Right lobe of liver (tissue), 6 donors: Measurements from ENCODE around the gene MYF6. TPM values are rescaled to one million over a fixed set of nuclear protein-coding genes. Genes with fewer than 3 reads are reported as not detected.

Experiments used
- ATAC-seq, 4 donors: fragments of 200-7000 bp; cut with Tn5 transposase; one replicate each; pipeline ENCODE4 v1.9.1; 2020; ENCODE audit warnings: mild to moderate bottlenecking in 4 of 4, moderate library complexity in 4 of 4
- DNase-seq, 3 donors: peaks; one replicate each; pipeline ENCODE4 v3.0.0-alpha.2; 2020
- H3K27ac ChIP-seq, 3 donors: fragments of 200-600 bp; one replicate each; pipeline ENCODE4 v1.8.0; 2022
- H3K27me3 ChIP-seq, 2 donors: fragments of 200-600 bp; one replicate each; pipeline ENCODE4 v1.8.0; 2022
- H3K36me3 ChIP-seq, 4 donors: fragments of 200-600 bp; sonication (generic) in 1 of 4; one replicate each; pipeline versions ENCODE4 v1.5.1 to v1.8.0; 2017 to 2022; ENCODE audit warnings: control low read depth in 1 of 4
- H3K4me1 ChIP-seq, 4 donors: fragments of 200-600 bp; sonication (generic) in 1 of 4; one replicate each; pipeline versions ENCODE4 v1.5.1 to v1.8.0; 2017 to 2022; ENCODE audit warnings: control low read depth in 1 of 4
- H3K4me3 ChIP-seq, 3 donors: fragments of 200-600 bp; one replicate each; pipeline ENCODE4 v1.8.0; 2022
- H3K9me3 ChIP-seq, 4 donors: fragments of 200-600 bp; sonication (generic) in 1 of 4; one replicate each; pipeline versions ENCODE4 v1.5.1 to v1.8.0; 2017 to 2022; ENCODE audit warnings: control low read depth in 1 of 4
- POLR2A ChIP-seq: fragments of 450-650 bp; IDR thresholded peaks from one replicate; pipeline ENCODE4 v1.6.1; 2017; ENCODE audit warnings: antibody characterized with exemption, mild to moderate bottlenecking
- WGBS: methylation state at CpG from one replicate; pipeline ENCODE4 v1.1.6; 2018; ENCODE audit warnings: low coverage, low lambda C conversion rate; ENCODE audit not compliant: insufficient coverage; ENCODE audit errors: missing lambda C conversion rate; 5-methylcytosine and 5-hydroxymethylcytosine counted together
- intact Hi-C, 2 donors: fragments of 100-400 bp; cut with DNase I; formaldehyde crosslinking; loops; one replicate each; pipeline versions ENCODE4 v1.11.2 to v1.14.1; 2022
- total RNA-seq, 6 experiments: library from RNA; depleted of rRNA in 2 of 6; stranded (reverse); fragments of >200 nt in 2 of 6; fragmentation: NEBNext Ultra II Directional in 3 of 6; extraction: Animal tissue kit (Norgen Biotek cat#: 25700) in 3 of 6; gene quantifications; one replicate each; pipeline versions ENCODE4 v1.1.0 to v1.2.4, GENCODE V29; 2016 to 2023
- TF ChIP-seq, protein P1 (sequence below), 4 donors: fragments of 200-600 bp in 3 of 4; fragments of 450-650 bp in 1 of 4; IDR thresholded peaks; one replicate each; pipeline versions ENCODE4 v1.5.1 to v1.8.0; 2016 to 2022; ENCODE audit warnings: antibody characterized with exemption in 4 of 4, mild to moderate bottlenecking in 2 of 4
- donor health status: DM: no; HTN: yes; CAD: no.
- donor health status: DM: no; HTN: no; CAD: no.
- donor health status: DM: no; HTN: no; CAD: no.
- donor health status: DM: no; HTN: yes; CAD: no.
- donor health status: DM: no; HTN: yes; CAD: no.

The MYF6 gene
- total RNA-seq, 6 experiments from 2014 or later, result 0.18 to 2.2 TPM; not detected in 4

DNA sequence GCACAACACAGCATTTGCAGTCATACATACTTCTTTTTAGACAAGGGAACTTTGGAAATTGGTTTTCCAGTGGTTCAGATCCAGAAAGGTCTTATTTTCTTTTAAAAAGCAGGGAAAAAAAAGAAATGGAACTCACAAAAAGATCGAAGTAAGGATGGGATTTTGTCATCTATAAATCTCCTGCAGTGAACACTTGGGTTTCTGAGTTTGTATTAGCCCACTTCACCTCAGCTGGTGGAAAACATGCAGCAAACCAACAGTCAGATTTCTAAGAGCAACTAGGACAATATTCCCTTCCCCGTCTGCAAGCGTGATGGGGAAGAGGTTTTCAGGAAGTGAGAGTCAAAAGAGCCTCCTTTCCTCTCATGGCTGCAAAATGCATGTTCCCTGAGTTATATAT, 13.9 kb downstream of the MYF6 start:
- TF ChIP-seq, protein P1, sequence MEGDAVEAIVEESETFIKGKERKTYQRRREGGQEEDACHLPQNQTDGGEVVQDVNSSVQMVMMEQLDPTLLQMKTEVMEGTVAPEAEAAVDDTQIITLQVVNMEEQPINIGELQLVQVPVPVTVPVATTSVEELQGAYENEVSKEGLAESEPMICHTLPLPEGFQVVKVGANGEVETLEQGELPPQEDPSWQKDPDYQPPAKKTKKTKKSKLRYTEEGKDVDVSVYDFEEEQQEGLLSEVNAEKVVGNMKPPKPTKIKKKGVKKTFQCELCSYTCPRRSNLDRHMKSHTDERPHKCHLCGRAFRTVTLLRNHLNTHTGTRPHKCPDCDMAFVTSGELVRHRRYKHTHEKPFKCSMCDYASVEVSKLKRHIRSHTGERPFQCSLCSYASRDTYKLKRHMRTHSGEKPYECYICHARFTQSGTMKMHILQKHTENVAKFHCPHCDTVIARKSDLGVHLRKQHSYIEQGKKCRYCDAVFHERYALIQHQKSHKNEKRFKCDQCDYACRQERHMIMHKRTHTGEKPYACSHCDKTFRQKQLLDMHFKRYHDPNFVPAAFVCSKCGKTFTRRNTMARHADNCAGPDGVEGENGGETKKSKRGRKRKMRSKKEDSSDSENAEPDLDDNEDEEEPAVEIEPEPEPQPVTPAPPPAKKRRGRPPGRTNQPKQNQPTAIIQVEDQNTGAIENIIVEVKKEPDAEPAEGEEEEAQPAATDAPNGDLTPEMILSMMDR (IDR thresholded peaks at IDR 0.05), result no peak
- no peak for TF ChIP-seq POLR2A
- H3K27ac ChIP-seq, result no peak overlapping the region
- intact Hi-C loops, result no loop called here
- no peaks in the 10 kb centered on the region for H3K27me3 ChIP-seq
- DNase-seq (no peak), ATAC-seq (no peak)
- no peaks in the 10 kb centered on the region for H3K4me1 ChIP-seq
- H3K36me3 ChIP-seq, result no peaks in the 10 kb centered on the region
- H3K4me3 ChIP-seq, result no peak overlapping the region
- WGBS, result 89% methylated on average over 3 of the region's 3 CpGs
- no peaks in the 10 kb centered on the region for H3K9me3 ChIP-seq

DNA sequence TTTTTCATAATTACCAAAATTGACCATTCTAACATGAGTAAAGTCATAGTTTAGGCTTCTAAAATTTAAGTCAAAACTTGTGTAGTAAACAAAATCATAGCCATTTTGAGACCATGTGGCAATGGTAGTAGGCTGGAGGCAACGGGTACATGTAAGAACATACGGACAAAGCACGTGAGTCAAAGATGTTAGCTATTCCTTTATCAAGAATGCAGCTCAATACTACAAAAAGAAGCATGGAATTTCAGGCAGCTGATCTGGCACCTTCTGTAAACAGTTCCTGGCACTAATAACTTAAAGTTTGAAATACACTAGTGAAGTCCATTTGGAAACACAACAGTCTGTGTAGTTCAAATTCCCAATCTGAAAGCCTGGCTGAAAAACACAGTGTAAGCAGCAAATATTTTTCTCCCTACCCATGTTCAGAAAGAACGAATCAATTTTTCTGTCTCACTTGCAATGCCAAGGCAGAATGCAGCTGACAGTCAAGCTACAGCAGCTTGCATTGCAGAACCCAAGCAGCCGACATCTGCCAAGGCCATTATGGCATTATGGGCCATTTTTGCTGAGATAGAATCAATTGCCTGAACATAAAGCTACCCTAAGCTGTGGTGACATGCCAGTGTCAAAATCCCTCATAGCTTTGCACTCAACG, 38.5 kb downstream of the MYF6 start:
- H3K36me3 ChIP-seq, result no peaks in the 10 kb centered on the region
- intact Hi-C loops, result no loop called here
- no peak overlapping the region for H3K27ac ChIP-seq
- no peaks in the 10 kb centered on the region for H3K27me3 ChIP-seq
- WGBS, result 66% methylated on average over 6 of the region's 6 CpGs
- DNase-seq, result no peak
- H3K4me3 ChIP-seq, result no peak overlapping the region
- TF ChIP-seq, protein P1 (IDR thresholded peaks at IDR 0.05), result no peak
- TF ChIP-seq POLR2A, result no peak
- ATAC-seq, result no peak
- no peaks in the 10 kb centered on the region for H3K4me1 ChIP-seq
- no peaks in the 10 kb centered on the region for H3K9me3 ChIP-seq

DNA sequence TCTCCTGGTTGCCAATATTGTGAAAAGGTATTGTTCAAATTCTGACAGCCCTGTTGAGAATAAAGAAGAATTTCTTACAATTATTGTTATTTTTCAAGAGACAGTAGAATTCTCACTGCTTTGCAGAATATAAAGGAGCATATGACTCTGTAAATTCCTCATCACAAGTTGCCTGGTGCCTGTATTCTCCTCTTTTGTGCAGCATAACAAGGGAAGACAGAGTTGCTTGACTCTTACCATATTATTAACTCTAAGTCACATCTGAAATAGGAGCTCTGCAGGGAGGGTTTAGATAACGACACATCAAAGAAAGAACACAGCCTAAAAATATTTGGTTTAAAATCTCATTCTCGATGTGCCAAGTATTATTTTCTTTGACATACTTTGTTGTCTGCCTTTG, 40.4 kb downstream of the MYF6 start:
- ATAC-seq (no peak), DNase-seq (no peak)
- H3K9me3 ChIP-seq, result no peaks in the 10 kb centered on the region
- no peak overlapping the region for H3K4me3 ChIP-seq
- no peak for TF ChIP-seq POLR2A
- TF ChIP-seq, protein P1 (IDR thresholded peaks at IDR 0.05), result no peak
- WGBS, result 86% methylated on average over 2 of the region's 2 CpGs
- no peaks in the 10 kb centered on the region for H3K4me1 ChIP-seq
- H3K27me3 ChIP-seq, result no peaks in the 10 kb centered on the region
- no peak overlapping the region for H3K27ac ChIP-seq
- H3K36me3 ChIP-seq, result no peaks in the 10 kb centered on the region
- intact Hi-C loops, result no loop called here

DNA sequence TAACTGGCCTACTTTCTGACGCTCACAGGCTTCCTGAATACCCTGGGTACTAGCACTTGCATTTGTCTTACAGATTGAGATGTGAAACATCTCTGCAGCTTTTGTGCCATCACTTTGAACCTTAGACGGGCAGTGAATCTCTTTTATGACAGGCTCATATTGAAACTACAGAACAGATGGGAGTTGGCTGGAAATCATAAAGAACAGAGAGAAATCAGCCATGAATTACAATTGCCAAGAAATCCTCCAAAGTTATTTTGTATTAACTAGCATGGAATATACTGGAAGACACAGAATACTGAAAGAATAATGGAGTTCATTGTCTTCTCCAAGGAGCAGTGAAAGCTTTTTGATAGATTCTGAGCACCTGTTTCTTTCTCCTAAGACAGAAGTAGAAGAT, 42.0 kb downstream of the MYF6 start:
- WGBS, result 57% methylated on average over 2 of the region's 2 CpGs

More for the DNA sequence above, 42.0 kb downstream of the MYF6 start:
- no peaks in the 10 kb centered on the region for H3K9me3 ChIP-seq
- H3K36me3 ChIP-seq, result no peaks in the 10 kb centered on the region
- TF ChIP-seq, protein P1 (IDR thresholded peaks at IDR 0.05), result no peak
- TF ChIP-seq POLR2A, result no peak
- intact Hi-C loops, result no loop called here
- no peak for ATAC-seq
- H3K27me3 ChIP-seq, result no peaks in the 10 kb centered on the region
- DNase-seq, result no peak
- no peak overlapping the region for H3K27ac ChIP-seq
- no peaks in the 10 kb centered on the region for H3K4me1 ChIP-seq
- H3K4me3 ChIP-seq, result no peak overlapping the region
